Panc1 (cell line): ENCODE measurements around the gene DNM3. TPM values are rescaled to one million over a fixed set of nuclear protein-coding genes. Genes with fewer than 3 reads are reported as not detected.

ENCODE experiments used
- ATAC-seq: fragments of 200-7000 bp; cut with Tn5 transposase; 2 replicates; pipeline ENCODE4 v1.9.1; 2020; ENCODE audit warnings: mild to moderate bottlenecking, moderate library complexity
- BruUV-seq: library from RNA; stranded (reverse); fragments of 400-500 nt; replicated peaks from 2 replicates; lab custom pipeline; 2021; lab: Mats Ljungman, UMichigan
- CTCF ChIA-PET: fragments of 300-600 bp; sonication (Branson Sonifier 250); formaldehyde crosslinking; loops from one replicate; lab custom pipeline; 2022; ENCODE audit warnings: antibody characterized with exemption; lab: Charles Lee
- POLR2A ChIA-PET: fragments of 300-600 bp; sonication (Branson Sonifier 250); formaldehyde crosslinking; loops from one replicate; lab custom pipeline; 2022; ENCODE audit warnings: antibody characterized with exemption; lab: Charles Lee
- DNase-seq: peaks from one replicate; pipeline ENCODE4 v3.0.0-alpha.2; 2010; ENCODE audit warnings: low read depth, low spot score
- H3K27ac ChIP-seq: 2 replicates; pipeline ENCODE4 v1.5.1; 2011; ENCODE audit warnings: mild to moderate bottlenecking, low read length, inconsistent platforms
- H3K27me3 ChIP-seq: fragments of 200-500 bp; sonication (Bioruptor generic); 2 replicates; pipeline ENCODE4 v1.6.0; 2014; ENCODE audit warnings: low read length, inconsistent platforms; ENCODE audit not compliant: control insufficient read depth, insufficient read depth
- H3K36me3 ChIP-seq: fragments of 200-500 bp; sonication (Bioruptor generic); 2 replicates; pipeline ENCODE4 v1.5.1; 2014; ENCODE audit warnings: inconsistent platforms, mild to moderate bottlenecking, low read length, moderate library complexity; ENCODE audit not compliant: control insufficient read depth, insufficient read depth
- H3K4me1 ChIP-seq: 2 replicates; pipeline ENCODE4 v1.5.1; 2011; ENCODE audit warnings: inconsistent platforms, mild to moderate bottlenecking, low read length, moderate library complexity; ENCODE audit not compliant: control insufficient read depth, insufficient read depth
- H3K4me3 ChIP-seq, 2 experiments: 2 replicates each; pipeline ENCODE4 v1.5.1; 2011 to 2012; ENCODE audit warnings: low read depth in 2 of 2, low read length in 2 of 2, mild to moderate bottlenecking in 2 of 2, inconsistent platforms in 1 of 2, moderate library complexity in 1 of 2
- H3K9me3 ChIP-seq: fragments of 200-500 bp; sonication (Bioruptor generic); 2 replicates; pipeline ENCODE4 v1.5.1; 2014; ENCODE audit warnings: low read depth, mild to moderate bottlenecking, inconsistent platforms, low read length, moderate library complexity; ENCODE audit not compliant: control insufficient read depth, insufficient read depth
- POLR2AphosphoS5 ChIP-seq: IDR thresholded peaks from 2 replicates; pipeline ENCODE4 v1.6.1; 2012; ENCODE audit warnings: mild to moderate bottlenecking, low read depth, low read length, moderate library complexity
- SIN3A ChIP-seq: IDR thresholded peaks from 2 replicates; pipeline ENCODE4 v1.6.1; 2012; ENCODE audit warnings: low read depth, mild to moderate bottlenecking, low read length, moderate library complexity, borderline replicate concordance; ENCODE audit not compliant: insufficient read depth
- TCF7L2 ChIP-seq: IDR thresholded peaks from 2 replicates; pipeline ENCODE4 v1.6.1; 2011; ENCODE audit warnings: mild to moderate bottlenecking, low read depth, low read length, inconsistent platforms
- in situ Hi-C: cut with HindIII; loops from 2 replicates; pipeline ENCODE4 v1.10.0; 2016; ENCODE audit warnings: low sequenced_read_pairs, low pct_unique_long_range_greater_than_20kb
- intact Hi-C: fragments of 100-400 bp; cut with micrococcal nuclease; formaldehyde crosslinking; loops from one replicate; pipeline ENCODE4 v1.10.0; 2022; ENCODE audit not compliant: unreplicated experiment
- total RNA-seq: library from RNA; stranded (reverse); gene quantifications from one replicate; pipeline ENCODE4 v1.2.1, GENCODE V29; 2021; ENCODE audit not compliant: unreplicated experiment
- TF ChIP-seq, protein P1 (sequence below): fragments of 450-650 bp; IDR thresholded peaks from 2 replicates; pipeline ENCODE4 v1.5.1; 2017; ENCODE audit warnings: mild to moderate bottlenecking
- TF ChIP-seq, protein P2 (sequence below), 2 experiments: IDR thresholded peaks; 2 replicates each; pipeline ENCODE4 v1.6.1; 2011 to 2012; ENCODE audit warnings: low read depth in 2 of 2, control low read depth in 1 of 2, low read length in 1 of 2, mild to moderate bottlenecking in 1 of 2, moderate library complexity in 1 of 2; ENCODE audit not compliant: insufficient read depth in 1 of 2

Gene DNM3
- total RNA-seq, 1 experiment from 2014 or later: 0.46 TPM

DNA sequence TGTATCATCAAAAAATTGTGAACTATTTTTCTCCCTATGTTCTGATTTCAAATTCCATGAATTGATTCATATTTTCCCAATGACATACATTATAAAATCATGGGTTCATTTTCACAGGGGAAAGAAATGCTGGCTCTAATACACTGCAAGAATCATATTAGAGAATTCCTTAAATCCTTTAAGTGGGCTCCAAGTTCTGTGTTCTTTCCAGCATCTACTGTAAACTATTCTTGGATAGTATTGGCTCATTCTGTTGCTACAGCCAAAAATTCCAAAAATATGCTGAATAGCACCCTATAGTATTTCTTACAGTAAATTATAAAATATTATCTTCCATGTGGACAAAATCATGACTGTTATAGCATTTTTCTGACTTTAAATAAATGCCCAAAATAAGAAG, 560.2 kb downstream of the DNM3 start:
- ChIA-PET CTCF (no interaction called here), POLR2A (no interaction called here)
- Histone ChIP-seq H3K27me3 (no peaks in the 10 kb centered on the region), H3K4me1 (peaks cover 24% of the 10 kb centered on the region), H3K4me3 (no peak overlapping the region), H3K27ac (peak overlapping the region; percentile 100), H3K36me3 (no peaks in the 10 kb centered on the region), H3K9me3 (peaks cover 18% of the 10 kb centered on the region; the same call in 1 of the 2 replicates)
- no peak for ATAC-seq
- in situ Hi-C loops: no loop called here
- TF ChIP-seq, protein P1, sequence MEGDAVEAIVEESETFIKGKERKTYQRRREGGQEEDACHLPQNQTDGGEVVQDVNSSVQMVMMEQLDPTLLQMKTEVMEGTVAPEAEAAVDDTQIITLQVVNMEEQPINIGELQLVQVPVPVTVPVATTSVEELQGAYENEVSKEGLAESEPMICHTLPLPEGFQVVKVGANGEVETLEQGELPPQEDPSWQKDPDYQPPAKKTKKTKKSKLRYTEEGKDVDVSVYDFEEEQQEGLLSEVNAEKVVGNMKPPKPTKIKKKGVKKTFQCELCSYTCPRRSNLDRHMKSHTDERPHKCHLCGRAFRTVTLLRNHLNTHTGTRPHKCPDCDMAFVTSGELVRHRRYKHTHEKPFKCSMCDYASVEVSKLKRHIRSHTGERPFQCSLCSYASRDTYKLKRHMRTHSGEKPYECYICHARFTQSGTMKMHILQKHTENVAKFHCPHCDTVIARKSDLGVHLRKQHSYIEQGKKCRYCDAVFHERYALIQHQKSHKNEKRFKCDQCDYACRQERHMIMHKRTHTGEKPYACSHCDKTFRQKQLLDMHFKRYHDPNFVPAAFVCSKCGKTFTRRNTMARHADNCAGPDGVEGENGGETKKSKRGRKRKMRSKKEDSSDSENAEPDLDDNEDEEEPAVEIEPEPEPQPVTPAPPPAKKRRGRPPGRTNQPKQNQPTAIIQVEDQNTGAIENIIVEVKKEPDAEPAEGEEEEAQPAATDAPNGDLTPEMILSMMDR: no peak
- TF ChIP-seq SIN3A (no peak), TCF7L2 (no peak), POLR2AphosphoS5 (no peak)
- TF ChIP-seq, protein P2, sequence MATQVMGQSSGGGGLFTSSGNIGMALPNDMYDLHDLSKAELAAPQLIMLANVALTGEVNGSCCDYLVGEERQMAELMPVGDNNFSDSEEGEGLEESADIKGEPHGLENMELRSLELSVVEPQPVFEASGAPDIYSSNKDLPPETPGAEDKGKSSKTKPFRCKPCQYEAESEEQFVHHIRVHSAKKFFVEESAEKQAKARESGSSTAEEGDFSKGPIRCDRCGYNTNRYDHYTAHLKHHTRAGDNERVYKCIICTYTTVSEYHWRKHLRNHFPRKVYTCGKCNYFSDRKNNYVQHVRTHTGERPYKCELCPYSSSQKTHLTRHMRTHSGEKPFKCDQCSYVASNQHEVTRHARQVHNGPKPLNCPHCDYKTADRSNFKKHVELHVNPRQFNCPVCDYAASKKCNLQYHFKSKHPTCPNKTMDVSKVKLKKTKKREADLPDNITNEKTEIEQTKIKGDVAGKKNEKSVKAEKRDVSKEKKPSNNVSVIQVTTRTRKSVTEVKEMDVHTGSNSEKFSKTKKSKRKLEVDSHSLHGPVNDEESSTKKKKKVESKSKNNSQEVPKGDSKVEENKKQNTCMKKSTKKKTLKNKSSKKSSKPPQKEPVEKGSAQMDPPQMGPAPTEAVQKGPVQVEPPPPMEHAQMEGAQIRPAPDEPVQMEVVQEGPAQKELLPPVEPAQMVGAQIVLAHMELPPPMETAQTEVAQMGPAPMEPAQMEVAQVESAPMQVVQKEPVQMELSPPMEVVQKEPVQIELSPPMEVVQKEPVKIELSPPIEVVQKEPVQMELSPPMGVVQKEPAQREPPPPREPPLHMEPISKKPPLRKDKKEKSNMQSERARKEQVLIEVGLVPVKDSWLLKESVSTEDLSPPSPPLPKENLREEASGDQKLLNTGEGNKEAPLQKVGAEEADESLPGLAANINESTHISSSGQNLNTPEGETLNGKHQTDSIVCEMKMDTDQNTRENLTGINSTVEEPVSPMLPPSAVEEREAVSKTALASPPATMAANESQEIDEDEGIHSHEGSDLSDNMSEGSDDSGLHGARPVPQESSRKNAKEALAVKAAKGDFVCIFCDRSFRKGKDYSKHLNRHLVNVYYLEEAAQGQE (IDR thresholded peaks at IDR 0.05; ENCODE audit: insufficient read depth in 1 of 2, low read depth in 2 of 2, low read length in 1 of 2): no peak
- intact Hi-C loops: no loop called here
- no TSS peak for BruUV-seq
- DNase-seq: no peak

DNA sequence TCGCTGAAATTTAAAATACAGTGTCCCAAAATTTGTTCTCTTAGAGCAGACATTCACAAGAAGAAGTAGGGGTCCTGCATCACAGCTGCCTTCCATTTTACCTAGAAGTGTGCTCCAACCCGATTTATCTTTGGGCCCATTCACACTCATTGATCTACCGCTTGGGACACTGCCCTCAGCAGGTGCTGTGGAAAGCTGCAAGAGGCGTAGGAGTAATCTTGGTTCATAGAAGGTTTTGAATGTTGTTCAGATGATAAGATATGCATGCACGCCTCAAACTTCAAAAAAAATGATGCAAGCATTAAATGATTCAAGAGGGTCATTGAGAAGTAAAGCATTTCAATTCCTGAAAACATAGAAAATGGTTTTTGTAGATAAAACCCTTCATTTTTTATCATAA, 560.6 kb downstream of the DNM3 start:
- CTCF ChIA-PET: no interaction called here
- intact Hi-C loops (no loop called here), in situ Hi-C loops (no loop called here)
- peaks cover 17% of the 10 kb centered on the region; the same call in 1 of the 2 replicates for H3K9me3 ChIP-seq
- DNase-seq (no peak), ATAC-seq (no peak)
- TF ChIP-seq, protein P2 (IDR thresholded peaks at IDR 0.05; ENCODE audit: insufficient read depth in 1 of 2, low read depth in 2 of 2, low read length in 1 of 2): no peak
- TF ChIP-seq TCF7L2 (no peak), SIN3A (no peak), POLR2AphosphoS5 (no peak)
- TF ChIP-seq, protein P1: peak; percentile 54
- no peaks in the 10 kb centered on the region for H3K27me3 ChIP-seq
- H3K27ac ChIP-seq: peak overlapping the region; percentile 100
- H3K4me1 ChIP-seq: peaks cover 24% of the 10 kb centered on the region
- no peak overlapping the region for H3K4me3 ChIP-seq
- POLR2A ChIA-PET: no interaction called here
- H3K36me3 ChIP-seq: no peaks in the 10 kb centered on the region
- no TSS peak for BruUV-seq
